HG03280 (cell line): ENCODE measurements around the gene GNPDA1.
"Not testable (repeated sequence)": the region's sequence is repeated elsewhere in the genome, so short reads cannot be mapped to it uniquely, and the experiment has no call there.

Source experiments
- ATAC-seq: cut with Tn5 transposase; IDR thresholded peaks from one replicate; pipeline ENCODE4 v1.9.1; 2021; ENCODE audit warnings: mild to moderate bottlenecking, moderate library complexity; ENCODE audit not compliant: unreplicated experiment

The GNPDA1 gene

DNA sequence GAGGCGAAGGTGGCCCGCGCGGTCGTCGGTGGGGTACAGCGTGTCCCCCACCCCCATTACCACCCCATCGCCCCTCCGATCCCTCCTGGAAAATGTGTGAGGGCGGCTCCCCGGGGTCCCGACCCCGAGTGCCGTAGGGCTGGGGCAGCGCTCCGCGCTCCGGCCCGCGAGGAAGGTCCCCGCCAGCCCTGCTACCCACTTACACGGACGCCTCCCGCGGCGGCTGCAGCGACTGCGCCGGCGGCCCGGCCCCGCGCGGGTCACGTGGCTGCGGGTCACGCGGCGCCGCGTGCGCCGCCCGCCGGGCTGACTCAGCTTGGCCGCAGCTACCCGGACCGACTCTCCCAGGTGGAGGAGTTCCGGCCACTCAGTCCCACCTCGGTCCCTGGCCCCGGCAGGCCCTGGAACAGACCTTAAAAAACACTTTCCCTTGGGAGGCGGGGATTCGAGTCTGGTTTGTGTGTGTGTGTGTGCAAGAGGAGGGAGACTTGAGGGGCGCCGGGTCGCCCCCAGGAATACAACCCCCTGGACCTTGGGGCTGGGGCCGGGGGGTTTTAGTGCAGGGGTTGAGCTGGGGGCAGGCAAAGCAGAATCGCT is at the start of gene GNPDA1:
Gene GNPDA1, minus strand, starts transcription at position 236 of the 597 bp plus-strand sequence. CDS start 992 bp downstream, outside the sequence.
- peak; percentile 78 for ATAC-seq

DNA sequence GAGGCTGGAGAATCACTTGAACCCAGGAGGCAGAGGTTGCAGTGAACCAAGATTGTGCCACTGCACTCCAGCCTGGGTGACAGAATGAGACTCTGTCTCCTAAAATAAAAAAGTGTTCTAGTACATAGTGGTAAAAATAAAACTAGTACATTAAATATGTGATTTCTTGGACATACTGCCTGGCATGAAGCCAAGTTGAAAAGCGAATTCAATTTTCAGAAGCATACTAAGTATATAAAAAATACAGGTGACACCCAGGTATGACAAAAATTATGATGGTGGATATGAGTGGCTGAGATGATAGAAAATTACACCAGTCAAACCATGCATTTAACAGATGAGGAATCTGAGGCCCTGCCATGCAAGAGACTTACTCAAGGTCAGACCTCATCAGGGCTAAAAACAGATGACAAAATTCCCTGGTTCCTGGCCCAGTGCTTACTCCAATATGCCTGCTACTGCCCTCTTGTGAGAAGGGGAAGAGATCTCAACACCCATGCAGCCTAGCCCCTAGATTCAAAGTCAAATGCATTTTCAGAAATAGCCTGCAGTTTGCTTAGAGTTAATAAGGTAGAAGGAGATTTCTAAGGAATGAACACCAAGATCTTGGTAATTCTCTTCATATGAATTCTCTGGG is 46.6 kb upstream of the GNPDA1 start:
- no peak for ATAC-seq

DNA sequence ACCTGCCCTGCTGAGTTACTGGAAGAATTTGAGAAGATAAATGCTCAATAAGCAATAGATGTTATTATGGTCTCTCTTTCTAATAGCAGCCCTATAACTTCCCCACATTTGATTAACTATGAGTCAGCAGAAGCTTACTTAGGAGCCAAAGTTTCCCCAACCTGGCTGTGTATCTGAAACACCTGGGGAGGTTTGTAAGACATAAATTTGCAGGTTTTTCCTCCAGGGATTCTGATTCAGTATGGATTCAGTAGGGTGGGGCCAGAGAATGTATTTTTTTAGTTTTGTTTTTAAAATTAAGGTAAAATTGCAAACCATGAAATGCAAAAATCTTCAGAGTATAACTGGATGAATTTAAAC is 44.9 kb upstream of the GNPDA1 start:
- ATAC-seq: no peak

DNA sequence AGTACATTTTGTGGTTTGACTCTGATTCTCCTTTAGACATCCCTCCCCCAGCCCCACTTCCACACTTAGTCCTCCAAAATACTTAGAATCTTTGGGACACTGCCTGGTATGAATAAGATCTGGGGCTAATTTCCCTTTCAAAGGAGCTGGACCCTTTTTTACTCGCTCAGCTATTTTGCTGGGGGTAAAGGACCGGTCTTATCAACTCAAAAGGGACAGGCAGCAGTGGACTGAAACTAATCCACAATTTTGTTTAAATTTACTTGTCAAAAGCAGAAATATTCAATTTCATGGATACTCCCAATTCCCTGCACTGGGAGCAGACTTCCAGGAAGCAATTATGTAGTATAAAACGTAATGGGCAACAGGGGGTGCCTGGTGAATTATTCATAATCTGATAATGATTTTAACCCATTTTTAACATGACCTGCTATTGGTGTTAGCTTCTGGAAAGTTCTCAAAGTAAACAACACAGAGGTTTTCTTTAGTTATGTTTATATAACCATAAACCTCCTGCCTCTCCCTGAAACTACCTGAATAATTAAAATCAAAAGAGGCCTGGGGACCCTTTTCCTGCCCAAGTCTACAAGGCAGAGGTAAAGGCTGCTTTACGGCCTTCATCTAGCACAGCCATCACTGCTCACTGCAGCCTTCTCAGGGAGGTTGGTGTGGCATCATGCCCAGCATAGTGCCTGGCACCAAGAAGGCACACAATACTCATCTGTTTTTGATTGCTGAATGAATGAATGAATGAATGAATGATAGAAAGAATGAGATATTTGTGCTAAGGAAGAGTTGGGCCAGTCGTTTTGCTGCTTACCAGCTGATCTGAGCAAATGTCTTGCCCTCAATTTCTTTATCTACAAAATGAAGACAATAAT is 44.2 kb upstream of the GNPDA1 start:
- ATAC-seq: no peak

DNA sequence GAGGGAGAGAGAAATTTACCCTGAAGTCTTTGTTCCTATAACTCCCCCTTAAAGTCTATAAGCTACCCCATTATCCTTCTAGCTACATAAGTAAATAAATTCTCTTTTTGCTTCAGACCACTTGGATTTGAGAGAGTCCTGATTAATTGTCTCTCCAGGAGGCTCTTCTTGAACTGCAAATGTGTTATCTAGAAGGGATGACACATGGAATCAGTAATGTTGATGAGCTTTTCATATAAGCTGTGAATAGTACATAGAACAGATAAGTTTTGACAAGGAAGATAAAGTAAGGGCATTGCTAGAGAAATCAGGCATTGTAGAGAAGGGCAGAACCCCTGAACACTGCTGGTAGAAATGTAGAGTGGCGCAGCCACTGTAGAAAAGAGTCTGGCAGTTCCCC is 42.5 kb upstream of the GNPDA1 start:
- no peak for ATAC-seq

DNA sequence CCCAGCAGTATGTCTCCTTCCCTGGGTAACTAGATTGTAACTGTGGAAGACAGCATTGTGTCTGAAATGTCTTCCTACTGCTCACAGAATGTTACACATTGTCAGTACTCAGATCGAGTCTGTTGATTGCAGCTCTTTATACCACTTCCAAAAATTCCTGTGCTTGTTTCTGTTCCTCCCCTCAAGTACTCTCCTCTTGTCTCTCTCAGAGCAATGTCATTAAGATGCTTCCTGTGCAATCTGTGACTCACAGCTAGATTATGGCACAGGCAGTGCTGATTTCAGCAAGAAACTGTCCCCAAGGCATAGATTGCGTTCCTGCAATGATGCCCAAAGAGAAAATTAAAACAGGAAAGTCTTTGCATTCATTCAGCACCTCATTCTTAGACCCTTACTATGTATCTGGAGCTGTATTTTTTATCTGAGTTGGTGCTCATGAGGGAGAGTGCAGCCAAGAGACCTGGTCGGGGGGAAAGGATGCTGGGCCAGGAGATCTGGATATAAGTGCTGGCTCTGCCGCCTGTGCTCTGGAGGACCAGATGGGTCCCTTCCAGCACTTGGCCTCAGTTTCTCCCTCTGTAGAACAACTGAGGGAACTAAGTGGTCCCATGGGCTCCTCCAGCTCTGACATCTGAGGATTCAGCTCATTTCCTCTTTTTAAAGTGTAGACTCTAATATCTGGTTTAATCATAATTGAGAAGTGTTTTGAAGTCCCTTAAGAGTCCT is 40.8 kb upstream of the GNPDA1 start:
- ATAC-seq: no peak

DNA sequence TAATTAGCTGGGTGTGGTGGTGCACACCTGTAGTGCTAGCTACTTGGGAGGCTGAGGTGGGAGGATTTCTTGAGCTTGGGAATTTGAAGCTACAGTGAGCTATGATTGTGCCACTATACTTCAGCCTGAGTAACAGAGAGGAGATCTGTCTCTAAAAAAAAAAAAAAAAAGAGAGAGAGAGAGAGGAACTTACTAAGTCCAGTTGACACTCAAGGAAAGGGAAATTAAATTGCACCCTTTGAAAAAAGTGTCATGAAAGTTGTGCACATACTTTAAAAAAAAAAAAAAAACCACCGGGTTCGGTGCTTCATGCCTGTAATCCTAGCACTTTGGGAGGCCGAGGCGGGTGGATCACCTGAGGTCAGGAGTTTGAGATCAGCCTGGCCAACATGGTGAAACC is 39.2 kb upstream of the GNPDA1 start:
- ATAC-seq: not testable (repeated sequence)

DNA sequence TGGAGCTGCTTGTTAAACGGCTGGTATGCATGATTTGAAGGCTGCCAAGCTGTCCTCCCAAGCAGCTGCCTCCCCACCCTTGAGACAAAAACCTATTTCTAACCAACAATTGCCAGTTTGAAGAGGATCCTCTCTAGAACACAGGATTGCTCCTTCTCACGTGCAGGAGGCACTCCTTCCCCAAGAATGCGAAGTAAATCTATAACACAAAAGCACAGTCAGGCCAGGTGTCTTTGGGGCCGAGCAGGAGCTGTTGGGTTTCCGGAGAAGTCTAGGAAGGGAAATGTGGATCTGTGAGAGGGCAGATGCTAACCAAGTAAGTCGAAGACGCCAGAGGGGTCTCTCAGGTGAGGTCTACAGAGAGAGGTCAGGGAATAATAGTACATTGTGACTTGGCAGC is 35.4 kb upstream of the GNPDA1 start:
- ATAC-seq: no peak

DNA sequence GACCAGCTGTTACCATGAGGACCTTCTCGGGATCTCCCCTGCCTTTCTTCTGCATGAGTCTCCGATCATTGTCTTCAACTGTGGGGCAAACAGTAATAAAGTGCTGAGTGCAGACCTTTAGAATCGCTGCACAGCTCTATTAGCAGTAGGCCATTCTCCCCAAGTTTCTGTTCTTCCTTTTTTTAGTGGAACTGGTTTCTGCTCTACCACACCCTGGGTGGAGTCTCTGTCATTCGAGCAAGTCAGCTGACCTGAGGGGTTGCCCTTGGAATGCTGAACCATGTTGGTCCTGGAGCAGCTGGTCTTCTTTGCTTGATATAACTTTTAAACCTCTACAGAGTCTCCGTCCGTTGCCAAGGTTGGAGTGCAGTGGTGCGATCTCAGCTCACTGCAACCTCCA is 33.4 kb upstream of the GNPDA1 start:
- ATAC-seq: no peak

DNA sequence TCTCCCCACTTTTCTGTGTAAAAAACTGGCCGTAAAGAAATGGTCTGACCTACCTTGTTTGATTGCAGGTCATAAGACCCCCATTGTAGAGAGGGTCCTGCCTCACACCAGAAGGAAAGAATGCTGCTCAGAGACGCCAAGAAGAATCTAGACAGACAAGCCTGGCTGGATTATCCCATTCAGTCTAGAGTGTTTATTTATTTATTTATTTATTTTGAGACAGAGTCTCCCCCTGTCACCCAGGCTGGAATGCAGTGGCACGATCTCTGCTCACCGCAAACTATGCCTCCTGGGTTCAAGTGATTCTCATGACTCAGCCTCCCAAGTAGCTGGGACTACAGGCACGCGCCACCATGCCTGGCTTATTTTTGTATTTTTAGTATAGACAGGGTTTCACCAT is 28.1 kb upstream of the GNPDA1 start:
- ATAC-seq: not testable (repeated sequence)

DNA sequence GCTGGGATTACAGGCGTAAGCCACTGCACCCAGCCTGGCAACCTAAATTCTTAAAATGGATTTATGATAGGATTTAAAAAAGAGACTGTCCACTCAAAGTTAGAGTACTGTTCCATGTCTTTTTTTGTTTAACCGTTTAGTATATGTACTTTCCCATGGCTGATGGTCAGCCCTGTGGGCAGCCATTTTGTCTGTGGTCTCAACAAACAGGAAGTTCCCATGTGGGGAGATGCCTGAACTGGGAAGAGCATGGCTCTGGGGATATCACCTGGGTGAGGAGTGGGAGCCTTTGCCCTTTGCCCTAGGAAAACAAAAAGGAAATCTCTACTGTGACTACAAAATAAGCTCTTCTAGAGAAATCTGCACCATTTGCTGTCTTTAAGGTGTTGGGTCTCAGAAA is 27.5 kb upstream of the GNPDA1 start:
- no peak for ATAC-seq

DNA sequence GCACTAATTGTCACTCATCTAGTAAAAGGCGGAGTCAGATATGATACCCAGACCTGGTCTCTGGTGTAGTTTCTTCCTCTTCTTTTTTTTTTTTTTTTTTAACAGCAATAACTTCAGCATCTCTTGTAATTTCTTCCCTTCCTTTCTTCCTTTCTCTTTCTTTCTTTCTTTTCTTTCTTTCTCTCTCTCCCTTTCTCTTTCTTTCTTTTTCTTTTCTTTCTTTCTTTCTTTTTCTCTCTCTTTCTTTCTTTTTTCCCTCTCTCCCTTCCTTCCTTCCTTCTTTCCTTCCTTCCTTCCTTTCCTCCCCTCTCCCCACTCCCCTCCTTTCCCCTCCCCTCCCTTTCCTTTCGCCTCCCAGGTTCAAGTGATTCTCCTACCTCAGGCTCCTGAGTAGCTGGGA is 25.9 kb upstream of the GNPDA1 start:
- no peak for ATAC-seq

DNA sequence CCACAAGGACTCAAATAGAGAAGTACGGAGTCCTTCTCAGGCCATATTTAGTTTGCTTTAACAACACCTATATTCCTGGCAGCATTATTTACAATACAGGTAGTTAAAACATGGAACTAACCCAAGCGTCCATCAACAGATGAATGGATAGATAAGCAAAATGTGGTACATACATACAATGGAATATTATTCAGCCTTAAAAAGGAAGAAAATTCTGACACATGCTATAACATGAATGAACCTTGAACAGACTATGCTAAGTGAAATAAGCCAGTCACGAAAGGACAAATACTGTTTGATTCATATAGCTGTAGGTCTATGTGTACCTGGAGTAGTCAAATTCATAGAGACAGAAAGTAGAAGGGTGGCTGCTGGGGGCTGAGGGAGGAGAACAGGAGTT is 24.8 kb upstream of the GNPDA1 start:
- not testable (repeated sequence) for ATAC-seq

DNA sequence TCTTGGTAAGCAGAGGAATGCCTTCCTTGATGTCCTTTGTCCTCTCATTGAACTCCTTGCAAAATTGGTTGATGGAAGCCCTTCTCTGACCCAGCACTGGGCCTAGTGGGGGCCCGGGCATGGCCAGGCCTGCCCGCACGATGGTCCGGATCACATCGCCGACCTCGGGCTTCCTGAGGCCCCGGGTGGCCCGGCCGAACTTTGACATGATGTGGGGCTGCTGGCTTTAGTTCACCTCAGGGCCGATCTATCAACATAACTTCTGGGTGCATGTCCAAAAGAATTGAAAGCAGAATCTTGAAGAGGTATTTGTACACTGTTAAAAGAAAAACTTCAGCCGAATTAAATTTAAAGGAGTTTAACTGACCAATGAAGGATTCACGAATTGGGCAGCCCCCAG is 24.1 kb upstream of the GNPDA1 start:
- no peak for ATAC-seq

DNA sequence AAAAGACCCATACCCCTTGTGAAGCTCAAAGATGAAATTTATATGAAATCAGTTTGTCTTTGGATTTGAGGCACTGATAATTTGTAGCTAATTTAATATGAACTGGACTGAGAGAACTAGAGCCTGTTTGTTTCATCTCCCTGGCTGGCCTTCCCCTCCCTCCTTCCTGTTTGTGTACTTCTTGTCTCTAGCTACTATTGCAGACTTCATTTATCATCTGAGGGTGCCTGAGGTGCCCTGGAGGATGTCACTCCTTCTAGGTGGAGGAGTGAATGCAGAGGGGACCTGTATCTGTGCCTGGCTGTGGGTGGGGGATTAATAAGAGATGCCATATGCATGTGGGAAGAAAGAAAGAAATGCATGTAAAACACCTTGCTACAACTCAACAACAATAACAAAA is 22.2 kb upstream of the GNPDA1 start:
- no peak for ATAC-seq

DNA sequence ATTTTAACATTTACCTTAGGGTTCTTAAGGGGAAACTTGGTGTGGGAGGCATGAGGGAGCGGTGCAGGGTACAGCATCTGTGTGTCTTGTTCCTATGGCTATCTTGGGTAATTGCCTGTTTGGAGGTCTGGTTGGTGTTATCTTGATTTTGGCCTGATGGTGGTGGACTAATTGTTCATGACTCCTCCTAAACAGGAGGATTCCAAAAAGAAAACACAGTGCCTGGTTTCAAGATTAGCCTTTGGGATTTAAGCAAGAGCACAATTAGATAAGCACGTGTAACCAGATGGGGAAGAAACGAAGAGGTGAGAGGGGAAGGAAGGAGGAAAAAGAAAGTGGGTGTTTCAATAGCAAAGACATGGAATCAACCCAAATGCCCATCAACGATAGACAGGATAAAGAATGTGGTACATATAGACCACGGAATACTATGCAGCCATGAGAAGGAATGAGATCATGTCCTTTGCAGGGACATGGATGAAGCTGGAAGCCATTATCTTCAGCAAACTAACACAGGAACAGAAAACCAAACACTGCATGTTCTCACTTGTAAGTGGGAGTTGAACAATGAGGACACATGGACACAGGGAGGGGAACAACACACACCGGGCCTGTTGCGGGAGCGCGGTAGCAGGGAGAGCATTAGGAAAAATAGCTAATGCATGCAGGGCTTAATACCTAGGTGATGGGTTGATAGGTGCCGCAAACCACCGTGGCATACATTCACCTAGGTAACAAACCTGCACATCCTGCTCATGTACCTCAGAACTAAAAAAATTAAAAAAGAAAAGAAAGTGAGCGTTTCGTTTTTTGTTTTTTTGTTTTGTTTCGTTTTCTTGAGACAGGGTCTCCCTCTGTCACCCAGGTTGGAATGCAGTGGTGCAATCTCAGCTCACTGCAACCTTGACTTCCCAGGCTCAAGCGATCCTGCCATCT is 21.1 kb upstream of the GNPDA1 start:
- not testable (repeated sequence) for ATAC-seq

DNA sequence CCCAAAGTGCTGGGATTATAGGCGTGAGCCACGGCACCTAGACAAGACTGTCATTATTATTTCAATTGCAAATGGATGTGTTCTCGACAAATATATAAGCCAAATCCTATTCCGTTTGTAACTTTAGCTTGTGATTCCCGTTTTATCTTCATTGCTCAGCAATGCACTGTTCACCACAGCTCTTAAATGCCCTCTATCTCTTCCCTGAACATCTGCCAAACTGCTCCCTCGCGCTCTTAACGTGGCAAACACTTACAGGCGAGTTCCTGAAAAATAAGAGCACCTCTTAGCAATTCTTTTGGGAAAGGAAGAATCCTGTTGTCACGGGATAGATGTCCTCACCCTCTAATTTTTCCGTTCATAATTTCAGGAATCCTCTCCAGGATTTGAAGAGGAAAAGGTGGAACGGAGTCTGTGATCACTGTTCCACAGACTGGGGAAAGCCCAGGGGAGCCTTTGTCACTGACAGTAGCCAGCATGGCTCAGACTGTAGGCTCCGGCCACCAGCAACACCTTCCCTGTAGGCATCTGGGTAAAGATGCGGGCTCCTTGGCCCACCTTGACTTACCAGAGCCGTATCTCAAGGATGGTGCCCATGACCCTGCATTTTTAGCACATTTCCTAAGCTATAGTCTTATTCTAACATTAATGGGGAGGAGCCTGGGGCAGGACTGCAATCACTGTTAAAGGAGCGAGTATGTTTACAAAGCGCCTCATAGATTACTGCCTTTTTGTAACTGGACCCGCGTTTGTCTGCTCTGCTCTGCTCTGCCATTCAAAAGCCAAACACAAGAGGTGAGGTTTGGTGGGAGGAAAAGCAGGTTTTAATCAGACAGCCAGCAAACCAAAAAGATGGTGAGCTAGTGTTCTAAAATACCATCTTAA is 20.2 kb upstream of the GNPDA1 start:
- no peak for ATAC-seq

DNA sequence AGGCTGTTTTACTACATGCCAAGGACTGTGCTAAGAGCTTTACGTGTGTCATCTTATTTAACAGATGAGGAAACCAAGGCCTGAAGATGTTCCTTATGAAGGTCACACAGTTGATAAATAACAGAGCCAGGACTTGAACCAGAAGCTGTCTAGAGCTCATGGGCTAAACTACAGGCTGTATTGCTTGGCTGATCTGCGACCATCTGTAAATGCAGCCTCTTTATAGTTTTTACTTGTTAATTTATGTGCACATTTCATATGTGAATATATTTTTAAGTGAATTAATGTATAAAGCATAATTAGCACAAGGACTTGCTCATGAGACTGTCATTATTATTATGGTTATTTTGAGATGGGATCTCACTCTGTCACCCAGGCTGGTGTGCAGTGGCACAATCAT is 19.3 kb upstream of the GNPDA1 start:
- ATAC-seq: no peak

DNA sequence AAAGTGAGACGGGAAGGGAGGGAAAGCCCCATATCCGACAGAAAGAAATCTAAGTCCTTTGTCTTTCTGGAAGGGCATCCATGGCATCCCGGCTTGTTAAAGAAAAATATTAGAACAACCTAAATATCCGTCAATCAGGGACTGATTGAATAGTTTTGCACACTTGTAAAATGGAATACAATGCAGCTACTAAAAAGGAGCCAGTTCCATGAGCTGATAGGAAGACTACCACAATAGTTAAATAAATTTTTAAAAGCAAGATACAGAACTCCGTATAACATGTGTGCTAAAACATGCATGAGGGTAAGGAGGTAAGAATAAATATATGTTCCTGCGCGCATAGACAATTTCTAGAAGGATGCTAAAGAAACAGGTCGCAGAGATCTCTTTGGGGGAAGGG is 12.8 kb upstream of the GNPDA1 start:
- ATAC-seq: no peak
